Ovary (tissue), 3 donors: Measurements from ENCODE around the gene KCNMA1.

ENCODE experiments used
- POLR2A ChIP-seq: fragments of 450-650 bp; IDR thresholded peaks from one replicate; pipeline ENCODE4 v1.6.1; 2017; ENCODE audit warnings: antibody characterized with exemption, mild to moderate bottlenecking, moderate library complexity
- TF ChIP-seq, protein P1 (sequence below), 3 donors: fragments of 450-650 bp in 2 of 3; fragments of 200-600 bp in 1 of 3; IDR thresholded peaks; one replicate each; pipeline versions ENCODE4 v1.5.1 to v1.8.0; 2016 to 2022; ENCODE audit warnings: antibody characterized with exemption in 3 of 3, mild to moderate bottlenecking in 1 of 3
- donor health status: DM: no; HTN: no; CAD: no.

DNA sequence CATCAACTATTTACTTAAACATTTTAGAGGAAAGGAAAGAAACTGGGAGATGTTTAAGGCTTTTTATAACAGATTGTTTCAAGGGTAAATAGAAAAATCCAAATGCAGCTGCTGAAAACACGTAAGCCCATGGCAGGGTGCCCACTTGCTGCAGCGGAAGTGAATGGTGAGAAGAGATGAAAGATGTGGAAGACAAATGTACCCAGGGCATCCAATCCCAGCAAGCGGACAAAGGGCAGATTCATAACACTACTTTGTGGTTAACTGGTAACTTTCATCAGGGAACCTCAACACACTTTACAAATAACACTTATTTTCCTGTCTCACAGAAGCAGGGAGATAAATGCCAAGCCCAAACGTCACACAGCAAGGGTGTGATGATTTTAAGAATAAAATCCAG lies 358.4 kb downstream of the KCNMA1 start:
- no peak for TF ChIP-seq POLR2A
- TF ChIP-seq, protein P1, sequence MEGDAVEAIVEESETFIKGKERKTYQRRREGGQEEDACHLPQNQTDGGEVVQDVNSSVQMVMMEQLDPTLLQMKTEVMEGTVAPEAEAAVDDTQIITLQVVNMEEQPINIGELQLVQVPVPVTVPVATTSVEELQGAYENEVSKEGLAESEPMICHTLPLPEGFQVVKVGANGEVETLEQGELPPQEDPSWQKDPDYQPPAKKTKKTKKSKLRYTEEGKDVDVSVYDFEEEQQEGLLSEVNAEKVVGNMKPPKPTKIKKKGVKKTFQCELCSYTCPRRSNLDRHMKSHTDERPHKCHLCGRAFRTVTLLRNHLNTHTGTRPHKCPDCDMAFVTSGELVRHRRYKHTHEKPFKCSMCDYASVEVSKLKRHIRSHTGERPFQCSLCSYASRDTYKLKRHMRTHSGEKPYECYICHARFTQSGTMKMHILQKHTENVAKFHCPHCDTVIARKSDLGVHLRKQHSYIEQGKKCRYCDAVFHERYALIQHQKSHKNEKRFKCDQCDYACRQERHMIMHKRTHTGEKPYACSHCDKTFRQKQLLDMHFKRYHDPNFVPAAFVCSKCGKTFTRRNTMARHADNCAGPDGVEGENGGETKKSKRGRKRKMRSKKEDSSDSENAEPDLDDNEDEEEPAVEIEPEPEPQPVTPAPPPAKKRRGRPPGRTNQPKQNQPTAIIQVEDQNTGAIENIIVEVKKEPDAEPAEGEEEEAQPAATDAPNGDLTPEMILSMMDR (IDR thresholded peaks at IDR 0.05), result no peak
